Measurements from ENCODE around the gene ANKRD10.

ANKRD10 gene

GRCh38 chr13:110829486-110829885 is 85.4 kb downstream of the ANKRD10 start:
- H2AFZ ChIP-seq (ENCODE audit: low read length, unreplicated experiment), result no peak overlapping the region
- H3K4me3 ChIP-seq (ENCODE audit: low read depth, low read length), result no peak overlapping the region
- no peaks in the 10 kb centered on the region for H3K4me1 ChIP-seq (ENCODE audit: control insufficient read depth, insufficient read depth, low read length, unreplicated experiment)
- no peak overlapping the region for H3K27ac ChIP-seq (ENCODE audit: low read depth, low read length)
- H3K36me3 ChIP-seq (ENCODE audit: insufficient read depth, low read length), result no peaks in the 10 kb centered on the region
- H3K27me3 ChIP-seq (ENCODE audit: insufficient read depth, low read length), result peaks cover 20% of the 10 kb centered on the region
- no peaks in the 10 kb centered on the region for H3K79me2 ChIP-seq (ENCODE audit: control insufficient read depth, insufficient read depth, low read length, unreplicated experiment)

GRCh38 chr13:110828705-110829104 is 86.2 kb downstream of the ANKRD10 start:
- no peak overlapping the region for H2AFZ ChIP-seq (ENCODE audit: low read length, unreplicated experiment)
- no peaks in the 10 kb centered on the region for H3K36me3 ChIP-seq (ENCODE audit: insufficient read depth, low read length)
- H3K27ac ChIP-seq (ENCODE audit: low read depth, low read length), result no peak overlapping the region
- H3K79me2 ChIP-seq (ENCODE audit: control insufficient read depth, insufficient read depth, low read length, unreplicated experiment), result no peaks in the 10 kb centered on the region
- peaks cover 14% of the 10 kb centered on the region for H3K27me3 ChIP-seq (ENCODE audit: insufficient read depth, low read length)
- H3K4me3 ChIP-seq (ENCODE audit: low read depth, low read length), result no peak overlapping the region
- no peaks in the 10 kb centered on the region for H3K4me1 ChIP-seq (ENCODE audit: control insufficient read depth, insufficient read depth, low read length, unreplicated experiment)
